Vagina (tissue), 2 donors: Measurements from ENCODE around the gene BSG.

ENCODE experiments used
- CTCF ChIP-seq, 3 experiments: fragments of 450-650 bp in 2 of 3; fragments of 200-600 bp in 1 of 3; sonication (generic) in 1 of 3; IDR thresholded peaks; one replicate each; pipeline ENCODE4 v1.5.1; 2017 to 2019; ENCODE audit warnings: antibody characterized with exemption in 3 of 3, mild to moderate bottlenecking in 2 of 3, moderate library complexity in 2 of 3
- POLR2AphosphoS5 ChIP-seq, 2 donors: sonication (generic); formaldehyde crosslinking; IDR thresholded peaks; one replicate each; pipeline ENCODE4 v1.9.0; 2017; ENCODE audit warnings: antibody characterized with exemption in 2 of 2, mild to moderate bottlenecking in 2 of 2, low read depth in 1 of 2; ENCODE audit not compliant: insufficient read depth in 1 of 2

GRCh38 chr19:589693-590395 lies 17.4 kb downstream of the BSG start, which contains the start of gene HCN2:
- no peak for TF ChIP-seq CTCF (IDR thresholded peaks at IDR 0.05)
- TF ChIP-seq POLR2AphosphoS5 (IDR thresholded peaks at IDR 0.05; ENCODE audit: insufficient read depth in 1 of 2, low read depth in 1 of 2): no peak
